Stimulated activated CD8-positive, alpha-beta memory T cell treated with anti-CD3 and anti-CD28 coated beads, Interleukin-12 subunit alpha, Interleukin-12 subunit beta, amount 100 ng/mL, for 24 hours (primary cell): ENCODE results near the gene ZSCAN31.
"Not testable (repeated sequence)": the region's sequence is repeated elsewhere in the genome, so short reads cannot be mapped to it uniquely, and the experiment has no call there.

Source experiments
- DNase-seq: peaks from one replicate; pipeline ENCODE4 v3.0.0-alpha.2; 2020; ENCODE audit errors: extremely low read depth

ZSCAN31 gene

GRCh38 chr6:28317866-28318265 is 18.1 kb downstream of the ZSCAN31 start:
- DNase-seq: not testable (repeated sequence)

- no peak for DNase-seq
Measured at GRCh38 chr6:28315628-28316027, 20.3 kb downstream of the ZSCAN31 start.

GRCh38 chr6:28312939-28313338 is 23.0 kb downstream of the ZSCAN31 start:
- DNase-seq: no peak

GRCh38 chr6:28311139-28311823 is 24.7 kb downstream of the ZSCAN31 start:
- no peak for DNase-seq

GRCh38 chr6:28306363-28306762 is 29.6 kb downstream of the ZSCAN31 start:
- not testable (repeated sequence) for DNase-seq

DNA sequence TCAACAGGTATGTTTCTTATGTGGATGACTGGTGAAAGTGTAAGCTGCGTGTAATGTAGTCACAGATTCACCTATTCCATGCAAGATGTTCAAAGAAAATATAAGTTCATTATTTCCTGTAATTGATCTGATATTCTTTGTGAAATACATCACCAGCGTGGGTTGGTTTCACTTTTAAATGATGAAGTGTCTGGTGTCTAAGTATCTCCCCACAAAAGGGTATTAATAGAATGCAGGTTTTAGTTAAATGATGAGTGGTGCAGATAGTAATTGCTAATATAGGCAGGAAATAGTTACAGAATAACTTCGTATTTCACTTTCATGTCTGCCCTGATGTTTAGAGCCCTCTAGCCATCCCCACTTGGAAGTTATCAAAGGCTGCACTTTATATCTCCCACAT is 32.4 kb downstream of the ZSCAN31 start:
- no peak for DNase-seq

GRCh38 chr6:28296520-28297060 is 39.4 kb downstream of the ZSCAN31 start:
- DNase-seq: no peak

- no peak for DNase-seq
Measured at GRCh38 chr6:28295326-28295725, 40.6 kb downstream of the ZSCAN31 start.

GRCh38 chr6:28291573-28291972 is 44.4 kb downstream of the ZSCAN31 start:
- DNase-seq: no peak

DNA sequence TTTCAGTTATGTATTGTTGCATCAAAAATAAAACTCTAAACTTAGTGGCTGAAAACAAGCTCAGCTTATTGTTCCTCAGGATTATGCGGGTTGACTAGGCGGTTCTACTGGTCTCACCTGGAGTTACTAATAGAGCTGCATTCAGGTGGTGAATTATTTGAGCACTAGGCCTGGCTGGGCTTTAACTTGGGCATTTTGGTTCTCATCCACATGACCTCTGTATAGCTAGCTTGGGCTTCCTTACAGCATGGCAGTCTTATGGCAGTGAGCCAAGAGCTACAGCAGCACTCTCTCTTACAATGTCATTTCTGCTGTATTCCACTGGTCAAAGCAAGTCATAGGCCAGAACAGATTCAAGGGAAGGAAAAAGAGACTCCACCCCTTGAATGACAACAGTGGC is 53.0 kb downstream of the ZSCAN31 start:
- DNase-seq: no peak

GRCh38 chr6:28281288-28282064 is 54.5 kb downstream of the ZSCAN31 start, which contains the start of gene PGBD1:
TSS of gene PGBD1 (plus strand) at chr6:28281572. CDS start at chr6:28283814, 2,242 bp downstream.
- DNase-seq: peak; percentile 28

- no peak for DNase-seq
Measured at GRCh38 chr6:28280595-28281287, 55.2 kb downstream of the ZSCAN31 start.

- DNase-seq: no peak
Measured at GRCh38 chr6:28277746-28278145, 58.2 kb downstream of the ZSCAN31 start.

GRCh38 chr6:28274888-28275287 is 61.1 kb downstream of the ZSCAN31 start:
- no peak for DNase-seq
